HEK293 (cell line): ENCODE measurements around the gene SSB.

Source experiments
- CTCF ChIA-PET: fragments of 350-600 bp; formaldehyde crosslinking; extraction: SDS; loops from one replicate; lab custom pipeline; 2021; ENCODE audit warnings: antibody characterized with exemption; lab: Yijun Ruan, JAX
- POLR2A ChIA-PET: fragments of 300-600 bp; formaldehyde crosslinking; extraction: SDS; loops from one replicate; lab custom pipeline; 2020; ENCODE audit warnings: antibody characterized with exemption, inconsistent platforms; lab: Yijun Ruan, JAX
- H3K27ac ChIP-seq: fragments of 200-500 bp; sonication (Bioruptor generic); 2 replicates; pipeline ENCODE4 v1.5.1; 2014; ENCODE audit warnings: low read depth, low read length, control low read depth, inconsistent platforms; ENCODE audit errors: extremely low read depth
- H3K36me3 ChIP-seq, 2 experiments: fragments of 200-500 bp in 1 of 2; sonication (Bioruptor generic) in 1 of 2; 1 replicate in 1 of 2; 2 replicates in 1 of 2; pipeline ENCODE4 v1.5.1; 2014 to 2017; ENCODE audit warnings: inconsistent platforms in 2 of 2, low read length in 2 of 2; ENCODE audit not compliant: control insufficient read depth in 2 of 2, insufficient read depth in 1 of 2
- H3K4me1 ChIP-seq: fragments of 200-500 bp; sonication (Bioruptor generic); 2 replicates; pipeline ENCODE4 v1.5.1; 2014; ENCODE audit warnings: mild to moderate bottlenecking, low read length, inconsistent platforms; ENCODE audit not compliant: control insufficient read depth, insufficient read depth
- H3K4me3 ChIP-seq: 2 replicates; pipeline ENCODE4 v1.5.1; 2011; ENCODE audit warnings: low read depth, mild to moderate bottlenecking, control low read depth, low read length, moderate library complexity
- H3K9me3 ChIP-seq: fragments of 200-500 bp; sonication (Bioruptor generic); 2 replicates; pipeline ENCODE4 v1.5.1; 2014; ENCODE audit warnings: low read depth, low read length, inconsistent platforms; ENCODE audit not compliant: control insufficient read depth, insufficient read depth
- INSM2 ChIP-seq: fragments of 450-650 bp; formaldehyde crosslinking; IDR thresholded peaks from 2 replicates; pipeline ENCODE4 v1.5.1; 2016; ENCODE audit warnings: missing biosample characterization, missing genetic modification characterization
- PRDM1 ChIP-seq: fragments of 450-650 bp; formaldehyde crosslinking; IDR thresholded peaks from 2 replicates; pipeline ENCODE4; 2016; ENCODE audit warnings: missing biosample characterization, missing genetic modification characterization
- SALL2 ChIP-seq: fragments of 450-650 bp; formaldehyde crosslinking; IDR thresholded peaks from 2 replicates; pipeline ENCODE4 v1.5.0; 2017; ENCODE audit warnings: missing biosample characterization, mild to moderate bottlenecking, missing genetic modification characterization, borderline replicate concordance
- YY2 ChIP-seq: fragments of 450-650 bp; formaldehyde crosslinking; IDR thresholded peaks from 2 replicates; pipeline ENCODE4 v1.5.1; 2016; ENCODE audit warnings: missing biosample characterization, missing genetic modification characterization
- ZBTB1 ChIP-seq: fragments of 450-650 bp; formaldehyde crosslinking; IDR thresholded peaks from 2 replicates; pipeline ENCODE4 v1.5.1; 2016; ENCODE audit warnings: missing biosample characterization, missing genetic modification characterization
- ZBTB11 ChIP-seq: fragments of 450-650 bp; formaldehyde crosslinking; conservative IDR thresholded peaks from 2 replicates; pipeline ENCODE4 v1.5.1; 2016; ENCODE audit warnings: low read depth, missing biosample characterization, missing genetic modification characterization
- ZBTB20 ChIP-seq: fragments of 450-650 bp; formaldehyde crosslinking; IDR thresholded peaks from 2 replicates; pipeline ENCODE4 v1.5.1; 2016; ENCODE audit warnings: missing biosample characterization, missing genetic modification characterization
- ZNF132 ChIP-seq: fragments of 450-650 bp; formaldehyde crosslinking; IDR thresholded peaks from 2 replicates; pipeline ENCODE4 v1.5.1; 2017; ENCODE audit warnings: missing biosample characterization, missing genetic modification characterization, borderline replicate concordance
- ZNF184 ChIP-seq: fragments of 450-650 bp; IDR thresholded peaks from 2 replicates; pipeline ENCODE4 v1.5.1; 2018; ENCODE audit warnings: missing biosample characterization, mild to moderate bottlenecking, missing genetic modification characterization
- ZNF211 ChIP-seq: fragments of 450-650 bp; formaldehyde crosslinking; IDR thresholded peaks from 2 replicates; pipeline ENCODE4 v1.5.1; 2016; ENCODE audit warnings: low read depth, missing biosample characterization, missing genetic modification characterization
- ZNF366 ChIP-seq: fragments of 450-650 bp; formaldehyde crosslinking; conservative IDR thresholded peaks from 2 replicates; pipeline ENCODE4 v1.5.1; 2016; ENCODE audit warnings: missing biosample characterization, missing genetic modification characterization
- ZNF449 ChIP-seq: fragments of 450-650 bp; formaldehyde crosslinking; IDR thresholded peaks from 2 replicates; pipeline ENCODE4 v1.5.1; 2017; ENCODE audit warnings: missing biosample characterization, mild to moderate bottlenecking, missing genetic modification characterization, moderate library complexity
- ZNF513 ChIP-seq: fragments of 450-650 bp; IDR thresholded peaks from 2 replicates; pipeline ENCODE4 v1.5.1; 2018; ENCODE audit warnings: missing biosample characterization, missing genetic modification characterization
- ZNF560 ChIP-seq: fragments of 450-650 bp; formaldehyde crosslinking; IDR thresholded peaks from 2 replicates; pipeline ENCODE4 v1.5.1; 2017; ENCODE audit warnings: missing biosample characterization, missing genetic modification characterization, borderline replicate concordance
- ZNF629 ChIP-seq: fragments of 450-650 bp; formaldehyde crosslinking; IDR thresholded peaks from 2 replicates; pipeline ENCODE4 v1.5.1; 2017; ENCODE audit warnings: missing biosample characterization, missing genetic modification characterization
- ZNF639 ChIP-seq: fragments of 450-650 bp; formaldehyde crosslinking; IDR thresholded peaks from 2 replicates; pipeline ENCODE4 v1.5.1; 2016; ENCODE audit warnings: missing biosample characterization, missing genetic modification characterization
- ZNF843 ChIP-seq: fragments of 450-650 bp; formaldehyde crosslinking; IDR thresholded peaks from 2 replicates; pipeline ENCODE4 v1.5.1; 2016; ENCODE audit warnings: missing biosample characterization, missing genetic modification characterization

SSB gene

GRCh38 chr2:169803480-169803879 lies 4.8 kb downstream of the SSB start (continued):
- TF ChIP-seq ZNF639: no peak

- ChIA-PET POLR2A (no interaction called here), CTCF (no interaction called here)
- H3K36me3 ChIP-seq: peaks cover 89 to 91% of the 10 kb centered on the region in 2 experiments
These were observed 7.9 kb downstream of the SSB start for GRCh38 chr2:169806586-169806985.

GRCh38 chr2:169808221-169808620 lies 9.6 kb downstream of the SSB start:
- no peak overlapping the region for H3K4me3 ChIP-seq
- TF ChIP-seq ZBTB1 (tag by site-specific recombination): no peak
- TF ChIP-seq, all 188 proteins: peak for 0
- POLR2A ChIA-PET: no interaction called here
- CTCF ChIA-PET: interaction anchor here (0.6 kb wide), 1 partner anchor 280 kb away, joined by 3 read pairs; no protein-coding TSS in a partner anchor
- Histone ChIP-seq H3K27ac (no peak overlapping the region), H3K36me3 (peaks cover 84 to 90% of the 10 kb centered on the region in 2 experiments), H3K4me1 (no peaks in the 10 kb centered on the region), H3K9me3 (no peaks in the 10 kb centered on the region)

More at GRCh38 chr2:169806586-169806985, 7.9 kb downstream of the SSB start:
- H3K27ac ChIP-seq: no peak overlapping the region
- H3K4me1 ChIP-seq: no peaks in the 10 kb centered on the region
- H3K4me3 ChIP-seq: no peak overlapping the region
- no peaks in the 10 kb centered on the region for H3K9me3 ChIP-seq
- TF ChIP-seq ZBTB20 (tag by site-specific recombination): no peak
- TF ChIP-seq YY2: no peak
- TF ChIP-seq SALL2 (tag by site-specific recombination): no peak
- no peak for TF ChIP-seq ZNF843 (tag by site-specific recombination)
- no peak for TF ChIP-seq ZNF513 (tag by site-specific recombination)

- CTCF ChIA-PET: no interaction called here
- Histone ChIP-seq H3K36me3 (peaks cover 37 to 82% of the 10 kb centered on the region in 2 experiments), H3K9me3 (no peaks in the 10 kb centered on the region), H3K27ac (no peak overlapping the region), H3K4me1 (no peaks in the 10 kb centered on the region; the same call in 1 of the 2 replicates), H3K4me3 (no peak overlapping the region)
- POLR2A ChIA-PET: interaction anchor here (1.4 kb wide), 1 partner anchor 9 kb away, joined by 6 read pairs; the partner anchor contains the start of gene METTL5
- no peak for TF ChIP-seq ZNF560 (tag by site-specific recombination)
- TF ChIP-seq PRDM1: no peak
- peak; percentile 47 for TF ChIP-seq ZNF629
- TF ChIP-seq ZBTB1 (tag by site-specific recombination): no peak
- TF ChIP-seq ZBTB11: no peak
- TF ChIP-seq YY2: no peak
- peak; percentile 63 for TF ChIP-seq ZNF184 (tag by site-specific recombination)
- peak; percentile 26; the same call in 1 of the 2 replicates for TF ChIP-seq INSM2 (tag by site-specific recombination)
- TF ChIP-seq ZNF449 (tag by site-specific recombination): no peak
- TF ChIP-seq ZNF211: no peak
- peak; percentile 41; the same call in 1 of the 2 replicates for TF ChIP-seq ZNF366 (tag by site-specific recombination)
- TF ChIP-seq ZNF639: peak; percentile 21; the same call in 1 of the 2 replicates
- no peak for TF ChIP-seq ZNF132 (tag by site-specific recombination)
These were observed 17.2 kb downstream of the SSB start for GRCh38 chr2:169815849-169816248.
